ENCODE measurements around the gene TTL. TPM values are rescaled to one million over a fixed set of nuclear protein-coding genes. Genes with fewer than 3 reads are reported as not detected.

TTL gene
- total and polyA plus RNA-seq, 7 experiments from 2014 or later = 1.1 to 31.0 (median 14.2) TPM

DNA sequence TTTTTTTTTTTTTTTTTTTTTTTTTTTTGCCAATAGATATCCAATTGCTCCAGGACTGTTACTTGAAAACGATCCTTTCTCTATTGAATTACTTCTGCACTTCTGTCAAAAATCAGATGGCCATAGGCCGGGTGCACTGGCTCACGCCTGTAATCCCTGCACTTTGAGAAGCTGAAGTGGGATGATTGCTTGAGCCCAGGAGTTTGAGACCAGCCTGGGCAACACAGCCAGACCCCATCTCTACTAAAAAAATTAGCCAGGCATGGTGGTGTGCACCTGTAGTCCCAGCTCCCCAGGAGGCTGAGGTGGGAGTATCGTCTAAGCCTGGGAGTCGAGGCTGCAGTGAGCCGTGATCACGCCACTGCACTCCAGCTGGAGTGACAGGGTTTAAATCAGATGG, 98.1 kb downstream of the TTL start:
- H3K27me3 Mint-ChIP-seq = peaks cover 0 to 2% (median 0%) of the 10 kb centered on the region in 5 donors
- Histone ChIP-seq H3K27me3 (ENCODE audit: control insufficient read depth in 2 of 2, insufficient read depth in 2 of 2, low read length in 2 of 2) (no peaks in the 10 kb centered on the region), H3K4me1 (ENCODE audit: control insufficient read depth in 2 of 2, insufficient read depth in 2 of 2, low read length in 2 of 2) (peaks cover 5 to 8% of the 10 kb centered on the region in 2 donors)

DNA sequence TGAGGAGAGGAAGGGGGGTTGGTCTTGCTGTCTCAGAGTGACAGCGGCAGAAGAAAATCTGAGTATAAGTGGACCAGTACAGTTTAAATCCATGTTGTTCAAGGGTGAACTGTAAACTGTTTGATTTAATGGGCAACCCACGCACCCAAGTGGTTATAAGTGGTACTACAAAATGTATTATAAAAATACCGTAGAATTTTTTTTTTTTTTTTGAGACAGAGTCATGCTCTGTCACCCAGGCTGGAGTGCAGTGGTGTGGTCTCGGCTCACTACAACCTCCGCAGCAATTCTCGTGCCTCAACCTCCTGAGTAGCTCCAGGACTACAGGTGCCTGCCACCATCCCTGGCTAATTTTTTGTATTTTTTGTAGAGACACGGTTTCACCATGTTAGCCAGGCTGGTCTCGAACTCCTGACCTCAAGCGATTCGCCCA, 100.4 kb downstream of the TTL start:
- Histone ChIP-seq H3K27me3 (ENCODE audit: control insufficient read depth in 2 of 2, insufficient read depth in 2 of 2, low read length in 2 of 2) (no peaks in the 10 kb centered on the region), H3K9me3 (ENCODE audit: control insufficient read depth in 2 of 3, low read length in 3 of 3) (no peaks in the 10 kb centered on the region), H3K4me1 (ENCODE audit: control insufficient read depth in 2 of 2, insufficient read depth in 2 of 2, low read length in 2 of 2) (peaks cover 11 to 15% of the 10 kb centered on the region in 2 donors), H3K27ac (ENCODE audit: low read depth, low read length) (no peak overlapping the region), H3K36me3 (ENCODE audit: control insufficient read depth in 2 of 3, insufficient read depth in 3 of 3, low read length in 3 of 3) (peaks cover 0 to 12% (median 0%) of the 10 kb centered on the region in 3 experiments), H3K4me3 (ENCODE audit: low read length) (no peak overlapping the region)
- peaks cover 26 to 45% (median 36%) of the 10 kb centered on the region in 7 donors for H3K4me1 Mint-ChIP-seq
- H3K27me3 Mint-ChIP-seq = peaks cover 0 to 2% (median 0%) of the 10 kb centered on the region in 5 donors
- ATAC-seq (peak; percentile 45), DNase-seq (peak in 8 of 9 donors; percentile 30 to 70 (median 54))
- intact Hi-C loops (cut with micrococcal nuclease) = loop anchor here (1.0 to 10.0 kb wide), 7 partner anchors 101 to 700 kb away; partner anchors contain the start of gene ANAPC1 (in 2 of the 2)
- H3K4me3 Mint-ChIP-seq = peak overlapping the region in 2 of 10 donors; percentile 21 to 58
- peaks cover 9 to 18% (median 11%) of the 10 kb centered on the region in 5 donors for H3K36me3 Mint-ChIP-seq
- peaks cover 0 to 7% (median 0%) of the 10 kb centered on the region in 11 donors for H3K9me3 Mint-ChIP-seq
- ChIA-PET CTCF (interaction anchor here (0.7 kb wide), 1 partner anchor 9 kb away, joined by 4 read pairs; no protein-coding TSS in a partner anchor), POLR2A (interaction anchor here (0.6 to 1.0 kb wide), 2 partner anchors 15 to 87 kb away, joined by 3 to 5 read pairs; no protein-coding TSS in a partner anchor)
- H3K27ac Mint-ChIP-seq = peak overlapping the region in 5 of 9 donors; percentile 52 to 99 (median 94)

More for the DNA sequence above, 98.1 kb downstream of the TTL start:
- Mint-ChIP-seq H3K4me1 (peaks cover 10 to 26% (median 22%) of the 10 kb centered on the region in 7 donors), H3K27ac (no peak overlapping the region), H3K9me3 (peaks cover 0 to 5% (median 0%) of the 10 kb centered on the region in 11 donors), H3K4me3 (no peak overlapping the region), H3K36me3 (peaks cover 0 to 23% (median 17%) of the 10 kb centered on the region in 5 donors)
- no peak for ATAC-seq
- ChIA-PET POLR2A (no interaction called here), CTCF (no interaction called here)
- H3K4me3 ChIP-seq (ENCODE audit: low read length) = no peak overlapping the region
- intact Hi-C loops (cut with micrococcal nuclease) = loop anchor here (5.0 to 10.0 kb wide), 5 partner anchors 147 to 698 kb away; partner anchors contain the start of gene ANAPC1 (in 2 of the 2)
- H3K9me3 ChIP-seq (ENCODE audit: control insufficient read depth in 2 of 3, low read length in 3 of 3) = no peaks in the 10 kb centered on the region
- H3K36me3 ChIP-seq (ENCODE audit: control insufficient read depth in 2 of 3, insufficient read depth in 3 of 3, low read length in 3 of 3) = peaks cover 1 to 14% (median 5%) of the 10 kb centered on the region in 3 experiments
- no peak for DNase-seq
- H3K27ac ChIP-seq (ENCODE audit: low read depth, low read length) = no peak overlapping the region

DNA sequence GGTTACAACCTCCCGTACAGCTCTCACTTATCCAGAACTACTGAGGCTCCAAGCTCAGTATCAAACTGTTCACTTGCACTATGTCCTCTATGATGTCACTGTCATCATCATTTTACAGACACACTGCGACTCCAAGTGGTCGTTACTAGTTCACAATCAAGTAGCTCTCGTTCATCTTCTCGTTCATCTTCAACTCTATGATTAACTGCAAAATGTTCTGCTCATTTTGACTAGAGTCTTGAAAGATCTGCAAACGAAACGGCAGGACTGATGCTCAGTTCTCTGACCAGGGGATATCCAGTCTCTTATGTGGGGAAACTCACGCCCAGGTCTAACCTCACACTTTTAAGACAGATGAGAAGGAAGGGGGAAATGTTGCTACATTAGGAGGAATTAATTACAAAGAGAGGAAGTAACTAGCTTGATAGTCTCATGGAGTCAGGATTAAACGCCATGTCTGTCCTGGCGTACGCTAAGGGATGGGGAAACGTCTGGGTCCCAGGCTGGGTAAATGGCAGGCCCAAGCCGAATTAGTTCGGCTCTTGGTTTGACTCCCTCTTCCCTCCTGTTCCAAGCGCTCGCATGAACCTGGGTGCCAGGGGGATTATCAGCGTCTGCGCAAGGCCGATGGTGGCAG, 101.7 kb downstream of the TTL start:
- Histone ChIP-seq H3K36me3 (ENCODE audit: control insufficient read depth in 2 of 3, insufficient read depth in 3 of 3, low read length in 3 of 3) (peaks cover 0 to 25% (median 0%) of the 10 kb centered on the region in 3 experiments), H3K27ac (ENCODE audit: low read depth, low read length) (peak overlapping the region; percentile 79), H3K9me3 (ENCODE audit: control insufficient read depth in 2 of 3, low read length in 3 of 3) (no peaks in the 10 kb centered on the region), H3K4me1 (ENCODE audit: control insufficient read depth in 2 of 2, insufficient read depth in 2 of 2, low read length in 2 of 2) (peaks cover 11 to 15% of the 10 kb centered on the region in 2 donors), H3K4me3 (ENCODE audit: low read length) (peak overlapping the region; percentile 76), H3K27me3 (ENCODE audit: control insufficient read depth in 2 of 2, insufficient read depth in 2 of 2, low read length in 2 of 2) (no peaks in the 10 kb centered on the region)
- POLR2A ChIA-PET = interaction anchor here (0.7 to 2.5 kb wide), 13 partner anchors 14 to 699 kb away, joined by 3 to 8 read pairs (median 4); partner anchors contain the start of genes ANAPC1, SLC20A1 and TMEM87B
- DNase-seq = peak in 5 of 9 donors; percentile 9 to 20 (median 11)
- CTCF ChIA-PET = interaction anchor here (0.6 to 1.9 kb wide), 3 partner anchors 103 to 377 kb away, joined by 3 to 6 read pairs (median 5); no protein-coding TSS in a partner anchor
- peak overlapping the region; percentile 91 to 98 (median 96) for H3K4me3 Mint-ChIP-seq
- H3K9me3 Mint-ChIP-seq = peaks cover 0 to 7% (median 0%) of the 10 kb centered on the region in 11 donors
- H3K27ac Mint-ChIP-seq = peak overlapping the region; percentile 93 to 99 (median 96)
- intact Hi-C loops (cut with micrococcal nuclease) = loop anchor here (1.0 to 10.0 kb wide), 18 partner anchors 41 to 701 kb away; partner anchors contain the start of genes ANAPC1 (in 2 of the 2), POLR1B (in 2 of the 2), SLC20A1 (in 2 of the 2) and ZC3H6 (in 2 of the 2)
- H3K4me1 Mint-ChIP-seq = peaks cover 26 to 49% (median 37%) of the 10 kb centered on the region in 7 donors
- H3K36me3 Mint-ChIP-seq = peaks cover 12 to 24% (median 15%) of the 10 kb centered on the region in 5 donors
- peaks cover 0 to 2% (median 0%) of the 10 kb centered on the region in 5 donors for H3K27me3 Mint-ChIP-seq
- no peak for ATAC-seq

DNA sequence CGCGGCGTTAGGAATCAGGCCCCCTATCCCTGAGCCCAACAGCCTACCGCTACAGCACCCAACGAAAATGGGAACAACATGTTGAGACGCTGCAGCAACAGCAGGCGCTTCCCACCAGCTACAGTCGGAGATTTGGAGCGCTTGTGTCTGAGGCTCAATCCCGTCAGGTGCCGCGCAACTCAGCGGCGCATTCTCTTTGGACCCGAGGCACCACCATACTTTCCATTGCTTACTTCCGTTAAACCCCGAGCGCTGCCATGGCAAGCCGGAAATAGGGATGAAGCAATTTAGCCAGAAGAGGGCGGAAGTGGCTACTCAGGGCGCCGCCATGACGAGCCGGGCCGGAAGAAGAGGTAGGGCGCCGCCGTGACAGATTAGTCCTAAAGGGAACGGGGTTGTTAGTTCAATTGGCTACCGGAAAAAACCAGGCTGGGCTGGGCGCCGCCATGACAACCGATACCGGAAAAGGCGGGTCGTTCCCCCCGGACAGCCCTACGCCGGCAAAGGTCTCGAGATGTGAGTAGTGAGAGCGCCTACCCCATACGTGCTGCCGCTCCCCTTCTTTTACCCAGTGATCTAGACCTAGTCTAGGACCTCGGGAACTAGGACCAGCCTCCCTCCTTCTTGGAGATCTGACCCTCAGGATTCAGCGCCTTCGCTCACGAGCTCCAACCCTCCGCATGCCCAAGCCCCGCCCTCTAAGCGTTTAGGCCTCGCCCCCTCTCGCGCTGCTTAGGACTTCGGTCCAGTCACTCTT, 102.4 kb downstream of the TTL start, which contains the start of gene CHCHD5:
CHCHD5 (plus strand) TSS at position 476 of the 757 bp plus-strand sequence; CDS start at position 515, 39 bp downstream.
- H3K27me3 ChIP-seq (ENCODE audit: control insufficient read depth in 2 of 2, insufficient read depth in 2 of 2, low read length in 2 of 2) = no peaks in the 10 kb centered on the region
- peak within 1 kb of the TSS; percentile 76 for H3K4me3 ChIP-seq (ENCODE audit: low read length)
- peaks cover 11 to 15% of the 10 kb centered on the region in 2 donors for H3K4me1 ChIP-seq (ENCODE audit: control insufficient read depth in 2 of 2, insufficient read depth in 2 of 2, low read length in 2 of 2)
- peak; percentile 94 for ATAC-seq
- H3K27ac Mint-ChIP-seq = peak within 1 kb of the TSS; percentile 93 to 99 (median 96)
- CTCF ChIA-PET = interaction anchor here (0.9 to 1.9 kb wide), 4 partner anchors 10 to 107 kb away, joined by 3 to 6 read pairs (median 4); no protein-coding TSS in a partner anchor
- H3K27ac ChIP-seq (ENCODE audit: low read depth, low read length) = peak within 1 kb of the TSS; percentile 79
- H3K9me3 ChIP-seq (ENCODE audit: control insufficient read depth in 2 of 3, low read length in 3 of 3) = no peaks in the 10 kb centered on the region
- peaks cover 26 to 49% (median 38%) of the 10 kb centered on the region in 7 donors for H3K4me1 Mint-ChIP-seq
- peak within 1 kb of the TSS; percentile 91 to 98 (median 96) for H3K4me3 Mint-ChIP-seq
- POLR2A ChIA-PET = interaction anchor here (0.8 to 2.5 kb wide), 16 partner anchors 36 to 529 kb away, joined by 3 to 8 read pairs (median 4); partner anchors contain the start of genes SLC20A1 and TMEM87B
- H3K36me3 Mint-ChIP-seq = peaks cover 12 to 24% (median 16%) of the 10 kb centered on the region in 5 donors
- peaks cover 0 to 2% (median 0%) of the 10 kb centered on the region in 5 donors for H3K27me3 Mint-ChIP-seq
- DNase-seq = peak; percentile 72 to 95 (median 93)
- intact Hi-C loops (cut with micrococcal nuclease) = loop anchor here (1.0 to 10.0 kb wide), 17 partner anchors 40 to 702 kb away; partner anchors contain the start of genes ANAPC1 (in 2 of the 2), POLR1B (in 2 of the 2), SLC20A1 (in 2 of the 2) and ZC3H6 (in 2 of the 2)
- peaks cover 0 to 7% (median 0%) of the 10 kb centered on the region in 11 donors for H3K9me3 Mint-ChIP-seq
- H3K36me3 ChIP-seq (ENCODE audit: control insufficient read depth in 2 of 3, insufficient read depth in 3 of 3, low read length in 3 of 3) = peaks cover 0 to 26% (median 0%) of the 10 kb centered on the region in 3 experiments

DNA sequence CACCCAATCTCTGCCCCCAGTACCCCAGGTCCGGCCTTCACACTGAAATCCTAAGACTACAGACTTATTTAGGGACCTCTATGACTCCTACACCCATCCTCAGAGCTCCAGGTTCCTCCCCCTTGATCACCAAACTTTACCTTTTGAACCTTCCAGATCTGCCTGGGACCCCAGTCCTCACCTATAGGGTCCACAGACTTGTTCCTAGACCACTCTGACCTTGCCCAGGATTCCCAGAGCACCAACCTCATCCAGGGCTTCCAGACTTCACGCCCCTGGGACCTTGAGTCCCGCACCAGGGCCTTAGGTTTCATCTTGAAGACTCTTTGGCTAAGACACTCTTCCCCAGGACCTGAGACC, 102.9 kb downstream of the TTL start:
- peaks cover 0 to 7% (median 0%) of the 10 kb centered on the region in 11 donors for H3K9me3 Mint-ChIP-seq
- H3K27ac Mint-ChIP-seq = peak overlapping the region; percentile 93 to 99 (median 96)
- intact Hi-C loops (cut with micrococcal nuclease) = loop anchor here (1.0 to 10.0 kb wide), 17 partner anchors 39 to 703 kb away; partner anchors contain the start of genes ANAPC1 (in 2 of the 2), POLR1B (in 2 of the 2), SLC20A1 (in 2 of the 2) and ZC3H6 (in 2 of the 2)

More for the DNA sequence above, 102.9 kb downstream of the TTL start:
- ChIA-PET CTCF (interaction anchor here (0.8 to 1.9 kb wide), 4 partner anchors 9 to 105 kb away, joined by 3 to 6 read pairs (median 4); no protein-coding TSS in a partner anchor), POLR2A (interaction anchor here (0.8 to 2.5 kb wide), 11 partner anchors 37 to 101 kb away, joined by 3 to 8 read pairs (median 4); partner anchors contain the start of gene SLC20A1)
- Mint-ChIP-seq H3K27me3 (peaks cover 0 to 2% (median 0%) of the 10 kb centered on the region in 5 donors), H3K4me3 (peak overlapping the region; percentile 91 to 98 (median 96)), H3K36me3 (peaks cover 12 to 24% (median 16%) of the 10 kb centered on the region in 5 donors), H3K4me1 (peaks cover 26 to 49% (median 38%) of the 10 kb centered on the region in 7 donors)
- H3K27me3 ChIP-seq (ENCODE audit: control insufficient read depth in 2 of 2, insufficient read depth in 2 of 2, low read length in 2 of 2) = no peaks in the 10 kb centered on the region
- ATAC-seq (no peak), DNase-seq (no peak)
- peak overlapping the region; percentile 76 for H3K4me3 ChIP-seq (ENCODE audit: low read length)
- peaks cover 0 to 31% (median 0%) of the 10 kb centered on the region in 3 experiments for H3K36me3 ChIP-seq (ENCODE audit: control insufficient read depth in 2 of 3, insufficient read depth in 3 of 3, low read length in 3 of 3)
- H3K4me1 ChIP-seq (ENCODE audit: control insufficient read depth in 2 of 2, insufficient read depth in 2 of 2, low read length in 2 of 2) = peaks cover 11 to 15% of the 10 kb centered on the region in 2 donors
- peak overlapping the region; percentile 79 for H3K27ac ChIP-seq (ENCODE audit: low read depth, low read length)
- no peaks in the 10 kb centered on the region for H3K9me3 ChIP-seq (ENCODE audit: control insufficient read depth in 2 of 3, low read length in 3 of 3)

Measured in naive thymus-derived CD4-positive, alpha-beta T cell (primary cell).